ENCODE measurements around the gene GFRA1.

The GFRA1 gene

GRCh38 chr10:116030576-116030975 lies 242.4 kb downstream of the GFRA1 start:
- no peak for TF ChIP-seq CTCF (IDR thresholded peaks at IDR 0.05)
- peaks cover 2% of the 10 kb centered on the region for H3K9me3 ChIP-seq (ENCODE audit: control insufficient read depth, low read length)
- H3K4me1 ChIP-seq: no peaks in the 10 kb centered on the region
- H3K36me3 ChIP-seq (ENCODE audit: control insufficient read depth, insufficient read depth, low read length): no peaks in the 10 kb centered on the region
- H3K9ac ChIP-seq: no peak overlapping the region
- no peak overlapping the region for H3K4me2 ChIP-seq (ENCODE audit: low read length)
- no peak overlapping the region for H3K27ac ChIP-seq
- no peak overlapping the region for H2AFZ ChIP-seq
- no peak overlapping the region for H3K4me3 ChIP-seq (ENCODE audit: low read depth, low read length)
- H3K79me2 ChIP-seq: no peaks in the 10 kb centered on the region
- no peaks in the 10 kb centered on the region for H3K27me3 ChIP-seq (ENCODE audit: control insufficient read depth, insufficient read depth, low read length)

- Histone ChIP-seq H3K4me3 (ENCODE audit: low read depth, low read length) (no peak overlapping the region), H3K4me2 (ENCODE audit: low read length) (no peak overlapping the region), H3K9ac (no peak overlapping the region), H3K79me2 (no peaks in the 10 kb centered on the region), H3K36me3 (ENCODE audit: control insufficient read depth, insufficient read depth, low read length) (no peaks in the 10 kb centered on the region), H3K27me3 (ENCODE audit: control insufficient read depth, insufficient read depth, low read length) (no peaks in the 10 kb centered on the region), H3K4me1 (no peaks in the 10 kb centered on the region), H2AFZ (no peak overlapping the region), H3K27ac (no peak overlapping the region), H3K9me3 (ENCODE audit: control insufficient read depth, low read length) (peaks cover 2% of the 10 kb centered on the region)
- TF ChIP-seq CTCF (IDR thresholded peaks at IDR 0.05): no peak
Measured at GRCh38 chr10:116029826-116030225, 243.2 kb downstream of the GFRA1 start.

DNA sequence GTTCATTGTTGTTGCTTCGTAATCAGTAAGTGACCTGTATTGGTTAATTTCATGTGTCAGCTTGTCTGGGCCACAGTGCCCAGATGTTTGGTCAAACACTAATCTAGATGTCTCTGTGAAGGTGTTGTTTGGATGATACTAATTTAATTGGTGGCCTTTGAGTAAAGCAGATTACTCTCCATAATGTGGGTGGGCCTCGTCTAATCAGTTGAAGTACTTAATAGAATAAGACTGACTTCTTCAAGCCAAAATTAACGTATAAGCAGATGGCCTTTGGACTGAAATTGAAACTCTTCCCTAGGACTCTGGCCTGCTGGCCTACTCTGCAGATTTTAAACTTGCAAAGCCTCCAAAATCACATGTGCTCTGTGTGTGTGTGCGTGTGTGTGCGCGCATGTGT lies 245.7 kb downstream of the GFRA1 start:
- H3K9me3 ChIP-seq (ENCODE audit: control insufficient read depth, low read length): peaks cover 2% of the 10 kb centered on the region
- no peaks in the 10 kb centered on the region for H3K79me2 ChIP-seq
- no peak overlapping the region for H3K4me2 ChIP-seq (ENCODE audit: low read length)
- H3K27me3 ChIP-seq (ENCODE audit: control insufficient read depth, insufficient read depth, low read length): no peaks in the 10 kb centered on the region
- H3K4me3 ChIP-seq (ENCODE audit: low read depth, low read length): no peak overlapping the region
- H3K9ac ChIP-seq: no peak overlapping the region
- H3K36me3 ChIP-seq (ENCODE audit: control insufficient read depth, insufficient read depth, low read length): no peaks in the 10 kb centered on the region
- no peak for TF ChIP-seq CTCF (IDR thresholded peaks at IDR 0.05)
- no peak overlapping the region for H2AFZ ChIP-seq
- no peak overlapping the region for H3K27ac ChIP-seq
- H3K4me1 ChIP-seq: no peaks in the 10 kb centered on the region

DNA sequence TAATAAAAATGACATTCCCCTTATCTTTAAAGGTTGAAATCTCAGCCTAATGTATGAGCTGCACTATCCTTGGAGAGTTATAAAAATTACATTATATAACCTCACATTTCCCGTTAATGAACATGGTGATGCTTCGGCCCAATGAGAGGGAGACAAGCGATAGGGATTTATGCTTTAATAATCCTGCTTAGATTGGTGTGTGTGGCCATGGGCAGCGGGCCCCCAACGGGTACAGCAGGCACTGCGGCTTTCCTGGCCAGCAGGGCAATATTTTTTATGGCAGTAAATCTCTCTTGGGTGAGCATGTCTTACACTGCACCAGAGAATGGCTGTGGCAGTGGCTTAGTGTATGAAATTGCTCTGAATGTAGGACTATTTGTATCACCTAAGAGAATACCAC lies 246.3 kb downstream of the GFRA1 start:
- Histone ChIP-seq H3K4me1 (no peaks in the 10 kb centered on the region), H3K36me3 (ENCODE audit: control insufficient read depth, insufficient read depth, low read length) (no peaks in the 10 kb centered on the region), H3K79me2 (no peaks in the 10 kb centered on the region), H3K27ac (no peak overlapping the region), H3K9ac (no peak overlapping the region), H3K27me3 (ENCODE audit: control insufficient read depth, insufficient read depth, low read length) (no peaks in the 10 kb centered on the region), H3K9me3 (ENCODE audit: control insufficient read depth, low read length) (no peaks in the 10 kb centered on the region), H3K4me3 (ENCODE audit: low read depth, low read length) (no peak overlapping the region), H2AFZ (no peak overlapping the region), H3K4me2 (ENCODE audit: low read length) (no peak overlapping the region)
- TF ChIP-seq CTCF (IDR thresholded peaks at IDR 0.05): no peak

DNA sequence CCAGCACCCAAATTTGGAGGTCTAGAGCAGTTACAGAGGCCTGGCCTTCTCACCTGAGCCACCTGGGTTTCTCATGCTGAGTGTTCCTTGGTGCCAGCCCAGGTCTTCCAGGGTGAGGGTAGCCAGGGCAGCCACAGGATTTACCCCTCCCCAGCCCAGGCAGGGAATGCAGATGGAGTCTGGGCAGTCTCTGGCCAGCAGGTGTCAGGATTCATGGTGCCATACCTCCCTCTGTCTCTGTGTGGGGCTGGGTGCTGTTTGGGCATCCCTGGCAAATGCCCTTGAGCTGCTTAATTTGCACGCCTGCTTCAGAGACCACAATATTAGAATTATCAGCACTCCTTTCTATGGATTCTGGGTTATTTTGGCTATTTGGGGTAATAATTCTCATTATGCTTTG lies 246.7 kb downstream of the GFRA1 start:
- Histone ChIP-seq H3K27me3 (ENCODE audit: control insufficient read depth, insufficient read depth, low read length) (no peaks in the 10 kb centered on the region), H3K4me3 (ENCODE audit: low read depth, low read length) (no peak overlapping the region), H3K36me3 (ENCODE audit: control insufficient read depth, insufficient read depth, low read length) (no peaks in the 10 kb centered on the region), H3K4me1 (no peaks in the 10 kb centered on the region), H3K79me2 (no peaks in the 10 kb centered on the region), H3K4me2 (ENCODE audit: low read length) (no peak overlapping the region), H3K9ac (no peak overlapping the region), H2AFZ (no peak overlapping the region), H3K27ac (no peak overlapping the region), H3K9me3 (ENCODE audit: control insufficient read depth, low read length) (no peaks in the 10 kb centered on the region)
- no peak for TF ChIP-seq CTCF (IDR thresholded peaks at IDR 0.05)
